RKO (cell line): Measurements from ENCODE around the gene AP2A1.
"Not testable (repeated sequence)": the region's sequence is repeated elsewhere in the genome, so short reads cannot be mapped to it uniquely, and the experiment has no call there.

Experiments
- DNase-seq: peaks from one replicate; pipeline ENCODE4 v3.0.0-alpha.2; 2016; ENCODE audit warnings: low spot score

The AP2A1 gene

GRCh38 chr19:49812997-49813861 lies 46.4 kb downstream of the AP2A1 start, which contains the start of gene FUZ:
TSS of gene FUZ (minus strand) at chr19:49813292. CDS start at chr19:49813106, 186 bp downstream.
- DNase-seq = no peak

DNA sequence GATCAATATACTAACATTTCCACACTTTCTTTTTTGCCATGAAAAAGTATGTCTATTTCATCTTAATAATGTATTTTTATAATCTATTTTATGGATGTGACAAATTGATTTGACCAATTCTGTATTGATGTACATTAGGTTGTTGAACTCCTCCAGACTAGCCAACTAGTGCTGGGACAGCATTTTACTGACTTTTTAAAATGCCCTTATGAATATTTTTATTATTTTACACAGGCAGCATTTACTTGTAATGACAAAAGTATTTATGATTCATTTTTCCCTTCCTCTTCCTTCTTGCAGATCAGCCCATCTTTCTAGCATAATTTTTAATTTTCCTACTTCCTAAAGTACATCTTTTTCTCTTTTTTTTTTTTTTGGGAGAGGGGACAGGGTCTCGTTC lies 47.2 kb downstream of the AP2A1 start:
- peak; percentile 46 for DNase-seq

DNA sequence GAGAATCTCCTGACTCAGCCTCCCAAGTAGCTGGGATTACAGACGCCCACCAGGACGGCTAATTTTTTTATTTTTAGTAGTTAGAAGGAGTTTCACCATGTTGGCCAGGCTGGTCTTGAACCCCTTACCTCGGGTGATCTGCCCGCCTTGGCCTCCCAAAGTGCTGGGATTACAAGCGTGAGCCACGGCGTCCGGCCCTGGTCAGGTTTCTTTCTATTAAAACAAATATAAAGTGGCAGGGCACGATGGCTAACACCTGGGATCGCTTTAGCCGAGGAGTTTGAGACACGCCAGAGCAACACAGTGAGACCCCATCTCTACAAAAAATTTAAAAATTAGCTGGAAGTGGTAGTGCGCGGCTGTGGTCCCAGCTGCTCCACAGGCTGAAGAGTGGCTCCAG lies 49.8 kb downstream of the AP2A1 start:
- DNase-seq = no peak

DNA sequence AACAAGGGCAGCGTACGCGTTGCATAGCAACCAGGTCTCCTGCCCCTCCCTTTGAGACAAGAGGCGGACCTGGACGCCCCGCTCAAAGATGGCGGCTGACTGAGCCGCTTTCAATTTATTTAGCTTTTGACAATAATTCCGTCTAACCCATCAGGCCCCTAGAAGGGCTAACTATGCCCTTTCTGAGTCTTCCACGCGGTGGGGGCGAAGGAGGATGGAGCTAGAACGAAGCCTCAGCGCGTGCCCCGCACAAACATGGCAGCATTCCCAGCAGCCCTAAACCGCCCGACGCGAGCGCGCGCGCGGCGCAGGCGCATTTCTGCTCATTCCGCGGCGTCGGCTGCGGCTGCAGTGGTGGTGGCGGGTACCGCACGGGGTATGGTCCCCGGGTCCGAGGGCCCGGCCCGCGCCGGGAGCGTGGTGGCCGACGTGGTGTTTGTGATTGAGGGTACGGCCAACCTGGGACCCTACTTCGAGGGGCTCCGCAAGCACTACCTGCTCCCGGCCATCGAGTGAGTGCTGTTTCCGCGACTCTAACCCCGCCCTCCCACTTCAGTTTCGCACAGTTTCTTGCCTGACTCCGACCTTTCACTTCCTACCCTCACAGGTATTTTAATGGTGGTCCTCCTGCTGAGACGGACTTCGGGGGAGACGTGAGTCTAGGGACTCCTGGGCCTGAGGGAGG lies 51.3 kb downstream of the AP2A1 start, which contains the start of gene MED25:
Gene MED25 (plus strand): TSS at position 326 of the 685 bp plus-strand sequence. CDS start 53 bp downstream, at position 379.
- peak; percentile 82 for DNase-seq

- no peak for DNase-seq
These were observed 52.0 kb downstream of the AP2A1 start for GRCh38 chr19:49818649-49819370.

- DNase-seq = not testable (repeated sequence)
These were observed 52.8 kb downstream of the AP2A1 start for GRCh38 chr19:49819452-49820115.

DNA sequence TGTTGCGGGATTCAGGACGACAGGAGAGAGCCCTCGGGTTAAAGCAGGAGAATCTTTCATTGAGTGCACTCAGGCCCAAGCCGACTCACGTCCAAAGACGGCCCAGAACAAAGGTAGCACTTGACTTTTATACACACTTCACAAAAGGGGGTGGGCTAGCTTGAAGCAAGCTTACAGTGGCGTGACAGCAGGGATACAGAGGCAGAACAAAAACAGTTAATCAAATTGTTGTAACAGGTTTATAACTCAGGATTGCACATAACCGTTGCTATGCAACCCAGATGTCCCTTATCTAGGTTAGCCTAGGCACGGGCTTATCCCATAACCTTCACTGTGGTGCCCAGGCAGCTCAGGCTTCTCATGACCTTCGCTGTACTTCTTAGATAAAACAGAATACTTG lies 53.3 kb downstream of the AP2A1 start:
- no peak for DNase-seq

GRCh38 chr19:49823472-49823871 lies 56.7 kb downstream of the AP2A1 start:
- DNase-seq = no peak

DNA sequence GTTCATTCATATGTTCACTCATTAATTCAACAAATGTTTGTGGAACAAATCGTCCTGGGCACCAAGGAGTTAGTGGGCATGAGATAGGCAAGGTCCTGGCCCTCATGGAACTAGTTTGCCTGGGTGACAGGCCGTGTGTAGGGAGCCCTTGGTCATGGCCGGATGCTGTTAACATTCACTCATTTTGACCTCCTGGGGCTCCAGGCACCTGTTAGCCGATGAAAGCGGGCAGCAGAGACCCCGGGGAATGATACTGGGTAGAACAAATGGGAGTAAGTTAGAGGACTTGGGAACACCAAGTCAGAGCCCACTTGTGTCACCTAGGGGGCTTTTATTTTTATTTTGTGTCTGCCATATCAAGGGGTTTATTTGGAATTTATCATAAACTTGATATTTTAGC lies 57.9 kb downstream of the AP2A1 start:
- DNase-seq = no peak

GRCh38 chr19:49827034-49827433 lies 60.2 kb downstream of the AP2A1 start:
- DNase-seq = no peak

DNA sequence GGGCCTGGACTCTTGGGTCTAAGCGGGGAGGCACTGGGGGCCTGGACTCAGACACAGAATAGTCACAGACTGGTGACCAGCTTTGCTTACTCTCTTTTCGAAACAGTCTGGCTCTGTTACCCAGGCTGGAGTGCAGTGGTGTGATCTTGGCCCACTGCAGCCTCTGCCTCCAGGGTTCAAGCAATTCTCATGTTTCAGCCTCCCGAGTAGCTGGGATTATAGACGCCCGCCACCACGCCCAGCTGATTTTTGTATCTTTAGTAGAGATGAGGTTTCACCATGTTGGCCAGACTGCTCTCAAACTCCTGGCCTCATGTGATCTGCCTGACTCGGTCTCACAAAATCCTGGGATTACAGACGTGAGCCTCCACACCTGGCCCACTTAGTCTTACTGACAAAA lies 62.4 kb downstream of the AP2A1 start:
- no peak for DNase-seq

GRCh38 chr19:49829721-49830120 lies 62.9 kb downstream of the AP2A1 start:
- DNase-seq = no peak

GRCh38 chr19:49830766-49831165 lies 64.0 kb downstream of the AP2A1 start:
- DNase-seq = no peak

DNA sequence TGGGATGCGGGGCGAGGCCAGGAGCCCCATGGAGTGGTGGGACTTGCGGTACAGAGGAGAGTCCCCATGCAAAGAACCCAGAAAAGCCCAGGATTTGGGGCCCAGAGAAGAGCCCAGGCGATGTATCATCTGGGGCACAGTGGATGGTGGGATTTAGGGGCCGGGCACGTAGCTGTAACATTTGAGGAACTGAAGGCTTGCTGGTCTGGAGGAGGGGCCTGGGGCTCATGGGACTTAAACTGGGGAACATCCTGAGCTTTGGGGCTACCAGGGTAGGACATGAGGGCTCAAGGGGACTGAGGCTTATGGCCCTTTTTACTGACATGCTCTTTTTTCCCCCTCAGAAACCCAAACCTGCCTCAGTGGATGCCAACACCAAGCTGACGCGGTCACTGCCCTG lies 64.8 kb downstream of the AP2A1 start:
- no peak for DNase-seq

DNA sequence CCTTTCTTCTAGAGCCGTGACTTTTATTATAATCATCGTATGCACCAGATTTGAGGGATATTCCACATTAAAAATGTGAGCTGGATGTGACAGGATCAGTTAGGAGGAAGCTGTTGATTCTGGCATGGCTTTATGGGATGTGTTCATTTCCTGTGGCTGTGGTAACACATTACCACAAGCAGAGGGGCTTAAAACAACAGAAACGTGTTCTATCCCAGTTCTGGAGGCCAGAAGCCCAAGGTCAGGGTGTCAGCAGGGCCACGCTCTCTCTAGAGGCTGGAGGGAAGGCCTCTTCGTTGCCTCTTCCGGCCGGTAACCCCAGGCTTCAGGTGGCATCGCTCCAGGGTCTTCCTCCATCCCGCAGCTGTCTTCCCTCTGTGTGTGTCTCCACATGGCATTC lies 65.8 kb downstream of the AP2A1 start:
- DNase-seq = no peak

GRCh38 chr19:49833599-49833998 lies 66.8 kb downstream of the AP2A1 start:
- no peak for DNase-seq

DNA sequence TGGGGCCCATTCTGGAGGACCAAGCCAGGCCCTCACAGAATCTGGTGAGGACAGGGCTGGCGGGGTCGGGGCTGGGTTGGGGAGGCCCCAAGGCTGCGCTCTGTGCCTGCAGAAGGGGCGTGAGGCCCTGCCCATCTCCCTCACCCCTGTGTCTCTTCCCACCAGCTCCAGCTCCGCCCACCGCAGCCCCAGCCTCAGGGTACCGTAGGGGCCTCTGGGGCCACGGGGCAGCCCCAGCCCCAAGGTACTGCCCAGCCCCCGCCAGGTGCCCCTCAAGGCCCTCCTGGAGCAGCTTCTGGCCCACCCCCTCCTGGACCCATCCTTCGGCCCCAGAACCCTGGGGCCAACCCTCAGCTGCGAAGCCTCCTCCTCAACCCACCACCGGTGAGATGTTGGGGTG lies 68.8 kb downstream of the AP2A1 start:
- no peak for DNase-seq

GRCh38 chr19:49836176-49837008 lies 69.6 kb downstream of the AP2A1 start:
- DNase-seq = no peak

GRCh38 chr19:49837009-49837310 lies 70.2 kb downstream of the AP2A1 start:
- DNase-seq = no peak

DNA sequence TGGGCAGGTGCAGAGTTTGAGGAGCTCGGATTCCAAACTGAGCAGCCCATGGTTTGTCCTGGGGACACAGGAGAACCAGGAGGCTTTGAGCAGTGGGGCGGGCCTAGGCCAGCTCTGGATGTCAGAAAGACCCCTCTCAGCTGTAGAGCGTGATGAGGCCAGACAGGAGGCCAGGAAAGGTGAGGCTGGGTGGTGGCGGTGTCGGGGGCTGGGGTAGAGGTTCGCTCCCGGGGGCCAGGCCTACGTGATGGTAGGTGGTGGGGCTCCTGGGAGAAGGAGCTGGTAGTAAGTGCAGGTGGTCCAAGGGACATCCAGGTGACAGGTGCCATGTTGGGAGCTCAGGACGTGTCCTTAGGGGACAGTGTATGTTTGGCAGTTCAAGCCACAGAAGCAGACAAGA lies 70.6 kb downstream of the AP2A1 start:
- no peak for DNase-seq

- DNase-seq = no peak
These were observed 72.2 kb downstream of the AP2A1 start for GRCh38 chr19:49838885-49839588.
